Right cardiac atrium (tissue), 5 donors: ENCODE data around the gene CMA1. TPM values are rescaled to one million over a fixed set of nuclear protein-coding genes. Genes with fewer than 3 reads are reported as not detected.
A peak's percentile ranks its signal among the peaks of the same experiment; 100 is the strongest.

Experiments used
- ATAC-seq, 2 donors: fragments of 200-7000 bp; cut with Tn5 transposase; one replicate each; pipeline versions ENCODE4 v1.8.0 to v1.9.1; 2020; ENCODE audit warnings: moderate library complexity in 2 of 2, mild to moderate bottlenecking in 1 of 2
- DNase-seq, 3 donors: peaks; one replicate each; pipeline ENCODE4 v3.0.0-alpha.2; 2020
- H3K27ac ChIP-seq: one replicate; pipeline ENCODE4 v1.5.1; 2013; ENCODE audit warnings: mild to moderate bottlenecking, low read length, control low read depth, moderate library complexity
- H3K27me3 ChIP-seq: one replicate; pipeline ENCODE4 v1.6.1; 2013; ENCODE audit not compliant: control insufficient read depth, insufficient read depth
- H3K4me1 ChIP-seq: one replicate; pipeline ENCODE4 v1.6.1; 2013; ENCODE audit warnings: low read length; ENCODE audit not compliant: control insufficient read depth, insufficient read depth
- H3K4me3 ChIP-seq: one replicate; pipeline ENCODE4 v1.5.1; 2013; ENCODE audit warnings: low read length, control low read depth
- H3K9me3 ChIP-seq: one replicate; pipeline ENCODE4 v1.6.1; 2013; ENCODE audit warnings: low read length; ENCODE audit not compliant: control insufficient read depth
- WGBS: extraction: QIAGEN DNeasy Blood & Tissue Kit; methylation state at CpG from one replicate; pipeline ENCODE4 v1.1.7; 2013; 5-methylcytosine and 5-hydroxymethylcytosine counted together
- intact Hi-C, 4 donors: fragments of 100-400 bp; cut with DNase I; formaldehyde crosslinking; loops; one replicate each; pipeline versions ENCODE4 v1.11.0 to v1.14.0; 2022 to 2023
- polyA plus RNA-seq: library from polyadenylated mRNA; stranded (reverse); fragments of 200-250 nt; gene quantifications from one replicate; pipeline ENCODE4 v1.2.3, GENCODE V29; 2013
- total RNA-seq, 4 donors: library from RNA; stranded (reverse); fragmentation: NEBNext Ultra II Directional; extraction: Animal tissue kit (Norgen Biotek cat#: 25700); gene quantifications; one replicate each; pipeline ENCODE4 v1.2.1, GENCODE V29; 2021
- donor health status: healthy with polysubstance abuse.
- donor health status: DM: no; HTN: yes; CAD: no.
- donor health status: DM: no; HTN: no; CAD: no.
- donor health status: DM: no; HTN: yes; CAD: no; lungs with severe emphysema.
- donor health status: DM: yes; HTN: yes; CAD: no.

Gene CMA1
- total and polyA plus RNA-seq, 5 donors, result 0.76 TPM; not detected in 4

DNA sequence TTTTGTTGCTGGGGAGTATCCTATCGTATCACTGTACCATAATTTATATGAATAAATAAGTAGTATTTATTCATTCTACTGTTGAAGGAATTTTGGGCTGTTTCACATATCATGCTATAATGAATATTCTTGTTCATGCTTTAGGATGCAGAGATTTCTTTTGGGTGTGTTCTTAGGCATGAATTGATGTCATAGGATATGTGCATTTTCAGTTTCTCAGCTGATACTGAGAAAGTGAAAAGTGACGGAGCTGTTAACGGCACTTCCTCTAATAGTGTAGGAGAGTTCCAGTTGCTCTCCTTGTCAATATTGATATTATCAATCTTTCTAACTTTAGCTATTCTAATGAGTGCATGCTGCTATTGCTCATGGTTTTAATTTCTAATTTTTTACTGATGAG lies 42.3 kb downstream of the CMA1 start:
- WGBS, result 86% methylated on average over 3 of the region's 3 CpGs
- ATAC-seq (no peak), DNase-seq (no peak)
- Histone ChIP-seq H3K27ac (no peak overlapping the region), H3K9me3 (no peaks in the 10 kb centered on the region), H3K4me3 (no peak overlapping the region), H3K4me1 (no peaks in the 10 kb centered on the region), H3K27me3 (no peaks in the 10 kb centered on the region)
- intact Hi-C loops, result no loop called here

DNA sequence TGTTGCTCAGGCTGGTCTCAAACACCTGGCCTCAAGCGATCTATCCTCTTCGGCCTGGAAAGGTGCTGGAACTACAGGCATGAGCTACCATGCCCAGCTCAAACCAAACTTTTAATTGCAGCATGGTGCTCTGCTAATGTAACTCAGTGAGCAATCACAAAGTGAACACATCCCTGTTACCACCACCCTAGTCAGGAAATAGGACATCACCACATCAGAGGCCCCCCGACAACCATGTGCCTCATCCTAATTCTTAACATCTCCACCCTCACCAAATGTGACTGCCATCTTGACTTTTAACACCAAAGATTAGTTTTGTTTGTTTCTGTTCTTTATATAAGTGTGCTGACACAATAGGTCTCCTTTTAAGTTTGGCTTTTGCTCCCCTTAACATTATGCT lies 42.7 kb downstream of the CMA1 start:
- Histone ChIP-seq H3K4me3 (no peak overlapping the region), H3K9me3 (no peaks in the 10 kb centered on the region), H3K27me3 (no peaks in the 10 kb centered on the region), H3K4me1 (no peaks in the 10 kb centered on the region), H3K27ac (no peak overlapping the region)
- WGBS, result 95% methylated on average over 3 of the region's 3 CpGs
- DNase-seq (no peak), ATAC-seq (no peak)
- intact Hi-C loops, result no loop called here

DNA sequence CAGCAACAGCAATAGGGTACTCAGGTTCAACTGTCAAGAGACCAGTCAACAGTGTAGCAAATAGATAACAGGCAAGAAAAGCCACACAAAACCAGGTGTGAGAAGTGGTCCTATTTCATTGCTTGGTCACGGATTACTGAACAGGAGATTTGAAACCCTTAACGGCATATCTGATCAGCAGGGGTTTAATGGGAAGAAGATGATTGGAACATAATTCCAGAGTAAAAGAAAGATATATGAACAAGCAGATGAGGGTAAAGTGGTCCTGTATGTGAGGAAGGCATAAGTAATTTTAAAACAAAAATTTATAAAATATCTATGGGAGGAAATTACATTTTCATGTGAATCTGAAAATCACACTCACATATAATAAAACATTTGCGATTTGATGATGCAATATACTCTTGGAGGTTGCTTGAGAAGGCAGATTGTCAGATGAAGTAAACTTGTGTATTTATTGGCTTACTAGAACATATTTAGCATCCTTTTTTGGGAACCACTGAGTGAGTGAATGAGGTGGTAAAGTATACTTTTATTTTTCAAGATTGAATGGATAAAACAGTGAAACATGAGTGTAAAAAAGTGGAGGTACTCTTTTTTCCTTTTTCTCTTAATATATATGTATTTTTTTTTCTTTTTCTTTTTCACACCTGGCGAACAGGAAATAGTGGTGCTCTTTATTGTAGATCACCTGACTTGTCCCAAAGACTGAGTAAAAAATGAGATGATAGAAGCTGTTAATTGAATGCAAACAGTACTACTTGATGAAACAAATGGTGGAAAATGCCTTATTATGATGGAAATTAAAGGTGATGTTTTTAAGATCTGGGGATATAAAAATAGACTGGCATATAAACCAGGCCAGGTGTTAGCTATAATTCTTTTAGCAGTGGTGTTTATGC lies 43.9 kb downstream of the CMA1 start:
- H3K27me3 ChIP-seq, result no peaks in the 10 kb centered on the region
- no peak overlapping the region for H3K4me3 ChIP-seq
- intact Hi-C loops, result no loop called here
- ATAC-seq (no peak), DNase-seq (no peak)
- H3K4me1 ChIP-seq, result no peaks in the 10 kb centered on the region
- H3K9me3 ChIP-seq, result no peaks in the 10 kb centered on the region
- WGBS, result 70% methylated on average over 4 of the region's 4 CpGs
- H3K27ac ChIP-seq, result no peak overlapping the region

DNA sequence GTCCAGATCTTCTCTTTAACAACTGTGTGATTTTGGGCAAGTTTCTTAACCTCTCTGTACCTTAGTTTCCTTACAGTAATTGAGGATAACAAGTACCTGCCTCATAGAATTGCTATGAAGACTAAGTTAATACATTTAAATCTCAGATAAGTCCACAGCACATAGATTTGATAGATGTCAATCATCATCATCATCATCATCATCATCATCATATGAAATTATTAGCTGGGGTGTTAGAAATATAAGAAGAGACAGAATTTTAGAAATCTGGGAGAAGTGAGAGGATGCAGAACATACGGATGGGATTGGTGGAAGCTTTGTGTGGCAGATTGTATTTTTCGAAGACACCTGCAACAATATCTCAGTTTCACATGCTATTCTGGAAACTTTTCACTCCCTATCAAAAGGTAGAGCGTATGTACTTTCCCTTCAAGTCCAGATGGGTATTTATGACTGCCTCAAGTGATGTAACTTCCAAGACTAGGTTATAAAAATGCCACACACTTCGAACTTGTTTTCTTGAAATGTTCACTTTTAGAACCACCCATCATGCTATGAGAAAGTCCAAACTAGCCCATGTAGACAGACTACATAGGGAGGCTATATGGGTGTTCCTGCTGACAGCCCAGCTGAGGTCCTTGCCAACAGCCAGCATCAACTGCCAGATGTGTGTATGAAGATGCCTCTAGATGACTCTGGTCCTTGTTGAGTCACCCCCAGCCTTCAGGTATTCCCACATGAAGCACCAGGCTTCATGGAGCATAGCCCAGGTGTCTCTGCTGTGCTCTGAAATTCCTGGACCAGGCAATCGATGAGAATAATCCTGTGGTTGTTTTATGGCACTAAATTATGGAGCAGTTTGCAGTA lies 44.8 kb downstream of the CMA1 start:
- WGBS, result 47% methylated on average over 5 of the region's 5 CpGs
- Histone ChIP-seq H3K27ac (no peak overlapping the region), H3K4me3 (no peak overlapping the region), H3K27me3 (no peaks in the 10 kb centered on the region), H3K4me1 (no peaks in the 10 kb centered on the region), H3K9me3 (no peaks in the 10 kb centered on the region)
- ATAC-seq (no peak), DNase-seq (no peak)
- intact Hi-C loops, result no loop called here

DNA sequence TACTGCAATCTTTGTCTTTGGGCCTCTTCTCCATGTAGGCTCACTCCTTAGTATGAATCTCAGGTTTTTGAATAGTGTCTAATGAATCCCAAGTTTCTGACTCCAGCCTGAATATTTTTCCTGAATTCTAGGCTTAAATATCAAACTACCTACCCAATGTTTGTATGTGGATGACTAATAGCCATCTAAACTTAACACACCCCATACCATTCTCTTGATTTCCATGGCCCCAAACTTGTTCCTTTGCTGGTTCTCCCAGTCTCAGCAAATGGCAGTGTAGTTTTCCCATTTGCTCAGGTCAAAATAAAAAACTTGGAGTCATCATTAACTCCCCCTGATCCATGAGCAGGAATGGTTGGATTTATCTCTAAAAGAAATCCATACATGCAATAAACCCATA lies 46.7 kb downstream of the CMA1 start:
- DNase-seq, result no peak
- H3K9me3 ChIP-seq, result no peaks in the 10 kb centered on the region
- H3K27me3 ChIP-seq, result no peaks in the 10 kb centered on the region
- no peak for ATAC-seq
- intact Hi-C loops, result no loop called here
- no peaks in the 10 kb centered on the region for H3K4me1 ChIP-seq
- no peak overlapping the region for H3K4me3 ChIP-seq
- no peak overlapping the region for H3K27ac ChIP-seq

DNA sequence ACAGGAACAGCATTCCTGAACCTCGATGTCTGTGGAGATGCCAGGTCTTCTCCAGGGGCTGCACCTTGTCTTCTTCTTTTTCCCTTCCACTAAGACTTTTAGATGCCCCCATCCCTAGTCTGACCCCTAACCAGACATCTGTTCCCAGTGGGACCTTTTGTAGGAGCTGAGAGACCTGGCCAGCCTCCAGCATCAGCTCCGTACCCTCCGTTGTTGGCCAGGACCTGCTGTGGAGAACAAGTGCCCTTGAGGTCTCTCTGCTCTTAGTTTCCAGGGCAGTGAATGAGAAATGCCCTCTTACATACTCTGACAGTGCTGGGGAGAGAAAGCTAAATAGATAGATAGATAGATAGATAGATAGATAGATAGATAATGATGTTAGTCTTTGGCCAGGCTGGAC lies 48.7 kb downstream of the CMA1 start:
- Histone ChIP-seq H3K4me1 (no peaks in the 10 kb centered on the region), H3K27ac (no peak overlapping the region), H3K9me3 (no peaks in the 10 kb centered on the region), H3K4me3 (no peak overlapping the region), H3K27me3 (no peaks in the 10 kb centered on the region)
- intact Hi-C loops, result no loop called here
- WGBS, result 51% methylated on average over 3 of the region's 3 CpGs
- no peak for DNase-seq
- no peak for ATAC-seq

DNA sequence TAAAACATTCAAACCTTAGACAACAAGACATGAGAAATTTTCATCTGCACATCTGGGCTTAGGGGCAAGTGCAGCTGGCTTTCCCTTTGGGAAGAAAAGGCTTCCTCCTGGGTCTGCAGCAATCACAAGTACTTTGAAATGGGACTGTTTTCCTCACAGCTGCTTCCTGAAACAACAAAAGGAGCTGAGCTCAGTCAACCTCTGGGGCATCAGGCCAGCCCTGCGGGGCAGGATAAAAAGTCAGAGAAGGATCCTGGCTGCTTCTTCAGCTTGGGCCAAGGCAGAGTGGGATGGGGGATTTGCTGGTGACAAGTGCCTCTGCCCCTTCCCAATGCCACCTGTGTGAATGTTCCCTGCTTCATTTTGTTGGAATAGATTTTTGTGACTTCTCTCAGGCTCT lies 49.3 kb downstream of the CMA1 start:
- H3K4me1 ChIP-seq, result no peaks in the 10 kb centered on the region
- ATAC-seq (peak in 1 of 2 donors; percentile 29), DNase-seq (no peak)
- 74% methylated on average over 1 of the region's 1 CpG for WGBS
- intact Hi-C loops, result no loop called here
- no peaks in the 10 kb centered on the region for H3K9me3 ChIP-seq
- H3K27me3 ChIP-seq, result no peaks in the 10 kb centered on the region
- H3K27ac ChIP-seq, result no peak overlapping the region
- H3K4me3 ChIP-seq, result no peak overlapping the region

DNA sequence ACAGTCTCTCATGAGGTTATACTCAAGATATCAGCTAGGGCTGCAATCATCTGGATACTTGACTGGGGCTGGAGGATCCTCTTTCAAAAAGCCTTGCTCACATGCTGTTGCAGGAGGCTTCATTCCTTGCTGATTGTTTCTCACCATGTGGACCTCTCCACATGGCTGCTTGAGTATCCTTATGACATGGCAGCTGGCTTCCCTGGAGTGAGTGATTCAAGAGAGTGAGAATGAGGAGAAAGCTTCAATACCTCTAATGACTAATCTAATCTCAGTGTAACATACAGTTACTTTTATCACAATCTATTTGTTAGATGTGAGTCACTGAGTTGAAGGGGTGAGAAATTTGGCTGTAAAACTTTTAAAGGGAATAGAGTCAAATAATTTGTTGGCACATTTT lies 51.1 kb downstream of the CMA1 start:
- H3K27ac ChIP-seq, result no peak overlapping the region
- H3K9me3 ChIP-seq, result no peaks in the 10 kb centered on the region
- H3K4me1 ChIP-seq, result no peaks in the 10 kb centered on the region
- no peak for ATAC-seq
- intact Hi-C loops, result no loop called here
- H3K27me3 ChIP-seq, result no peaks in the 10 kb centered on the region
- no peak for DNase-seq
- H3K4me3 ChIP-seq, result no peak overlapping the region

Other genes with a start within 250 kb of the CMA1 start
- gene TGM1, start 245.1 kb downstream of the CMA1 start, total RNA-seq, result 1 to 10 TPM in 1 of 4 donors, under 1 TPM in 3; 0.36 to 2.0 (median 0.58) TPM
- 0.16 TPM for gene TGM1, start 245.1 kb downstream of the CMA1 start, polyA plus RNA-seq
- gene RABGGTA, start 236.7 kb downstream of the CMA1 start, total RNA-seq, result 10 to 100 TPM; 18.1 to 21.4 (median 20.8) TPM
- gene RABGGTA, start 236.7 kb downstream of the CMA1 start, polyA plus RNA-seq, result 20.7 TPM
- gene DHRS1, start 208.5 kb downstream of the CMA1 start, total RNA-seq, result 10 to 100 TPM in 2 of 4 donors, 1 to 10 TPM in 2; 5.9 to 12.0 (median 10.4) TPM
- 7.2 TPM for gene DHRS1, start 208.5 kb downstream of the CMA1 start, polyA plus RNA-seq
- gene NOP9, start 208.4 kb downstream of the CMA1 start, total RNA-seq, result 10 to 100 TPM; 19.2 to 20.3 (median 19.6) TPM
- 9.6 TPM for gene NOP9, start 208.4 kb downstream of the CMA1 start, polyA plus RNA-seq
- gene CIDEB, start 200.3 kb downstream of the CMA1 start, total RNA-seq, result 1 to 10 TPM; 5.8 to 8.5 (median 6.9) TPM
- 3.6 TPM for gene CIDEB, start 200.3 kb downstream of the CMA1 start, polyA plus RNA-seq
- gene LTB4R2, start 198.1 kb downstream of the CMA1 start, total RNA-seq, result 1 to 10 TPM; 1.2 to 2.1 (median 1.4) TPM
- gene LTB4R2, start 198.1 kb downstream of the CMA1 start, polyA plus RNA-seq, result 0.66 TPM
- 1 to 10 TPM; 2.2 to 3.1 (median 2.4) TPM for gene LTB4R, start 196.8 kb downstream of the CMA1 start, total RNA-seq
- gene LTB4R, start 196.8 kb downstream of the CMA1 start, polyA plus RNA-seq, result 1.6 TPM
- 10 to 100 TPM; 24.1 to 45.3 (median 32.8) TPM for gene ADCY4, start 173.2 kb downstream of the CMA1 start, total RNA-seq
- 33.4 TPM for gene ADCY4, start 173.2 kb downstream of the CMA1 start, polyA plus RNA-seq
- gene RIPK3, start 168.3 kb downstream of the CMA1 start, total RNA-seq, result 1 to 10 TPM; 2.9 to 7.0 (median 6.4) TPM
- 3.8 TPM for gene RIPK3, start 168.3 kb downstream of the CMA1 start, polyA plus RNA-seq
- gene NFATC4, start 140.1 kb downstream of the CMA1 start, total RNA-seq, result 10 to 100 TPM; 15.7 to 40.0 (median 31.0) TPM
- gene NFATC4, start 140.1 kb downstream of the CMA1 start, polyA plus RNA-seq, result 25.8 TPM
- 10 to 100 TPM in 2 of 4 donors, 1 to 10 TPM in 2; 9.3 to 12.0 (median 10.5) TPM for gene NYNRIN, start 109.3 kb downstream of the CMA1 start, total RNA-seq
- gene NYNRIN, start 109.3 kb downstream of the CMA1 start, polyA plus RNA-seq, result 5.1 TPM
- gene CBLN3, start 78.6 kb downstream of the CMA1 start, total RNA-seq, result 1 to 10 TPM; 1.6 to 3.1 (median 2.7) TPM
- gene CBLN3, start 78.6 kb downstream of the CMA1 start, polyA plus RNA-seq, result 1.3 TPM
- gene KHNYN, start 78.3 kb downstream of the CMA1 start, total RNA-seq, result 10 to 100 TPM; 23.4 to 27.7 (median 26.0) TPM
- gene KHNYN, start 78.3 kb downstream of the CMA1 start, polyA plus RNA-seq, result 19.1 TPM
- gene SDR39U1, start 65.5 kb downstream of the CMA1 start, total RNA-seq, result 100 to 1,000 TPM in 1 of 4 donors, 10 to 100 TPM in 3; 74.6 to 101 (median 94.4) TPM
- 128 TPM for gene SDR39U1, start 65.5 kb downstream of the CMA1 start, polyA plus RNA-seq
- 1 to 10 TPM in 2 of 4 donors, under 1 TPM in 1, not detected in 1; 0.46 to 2.1 (median 1.4) TPM for gene CTSG, start 68.0 kb upstream of the CMA1 start, total RNA-seq
- gene CTSG, start 68.0 kb upstream of the CMA1 start, polyA plus RNA-seq, result not detected
- gene GZMH, start 101.4 kb upstream of the CMA1 start, total RNA-seq, result 1 to 10 TPM in 1 of 4 donors, under 1 TPM in 2, not detected in 1; 0.56 to 2.0 (median 0.97) TPM
- 0.32 TPM for gene GZMH, start 101.4 kb upstream of the CMA1 start, polyA plus RNA-seq
- under 1 TPM in 2 of 4 donors, not detected in 2; 0.38 to 0.71 TPM for gene GZMB, start 125.9 kb upstream of the CMA1 start, total RNA-seq
- gene GZMB, start 125.9 kb upstream of the CMA1 start, polyA plus RNA-seq, result 0.95 TPM